Stimulated activated CD4-positive, alpha-beta T cell treated with anti-CD3 and anti-CD28 coated beads, Interleukin-2, amount 100 ng/mL, for 4 hours (primary cell): ENCODE measurements around the gene UGGT2.
"Not testable (repeated sequence)": the region's sequence is repeated elsewhere in the genome, so short reads cannot be mapped to it uniquely, and the experiment has no call there.

Experiments
- DNase-seq: peaks from one replicate; pipeline ENCODE4 v3.0.0-alpha.2; 2020; ENCODE audit warnings: low read depth

Gene UGGT2

DNA sequence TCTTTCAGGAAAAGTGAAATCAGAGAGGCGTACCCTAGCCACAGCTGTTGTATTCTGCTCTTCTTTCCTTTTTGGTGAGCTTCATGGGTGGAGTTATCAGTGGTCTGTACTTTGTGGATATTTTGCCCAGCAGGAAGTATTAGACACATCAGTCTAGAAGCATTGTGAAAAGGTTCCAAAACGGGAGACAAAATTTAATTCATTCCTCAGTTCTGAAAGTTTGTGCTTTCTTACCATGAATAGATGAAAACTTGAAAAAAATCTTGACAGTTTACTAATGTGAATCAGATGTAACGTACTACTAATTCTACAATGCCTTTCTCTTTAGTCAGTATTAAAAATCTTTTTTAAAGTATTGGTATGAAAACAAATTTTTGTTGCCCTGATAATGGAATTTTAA lies 259.4 kb downstream of the UGGT2 start:
- DNase-seq = no peak

DNA sequence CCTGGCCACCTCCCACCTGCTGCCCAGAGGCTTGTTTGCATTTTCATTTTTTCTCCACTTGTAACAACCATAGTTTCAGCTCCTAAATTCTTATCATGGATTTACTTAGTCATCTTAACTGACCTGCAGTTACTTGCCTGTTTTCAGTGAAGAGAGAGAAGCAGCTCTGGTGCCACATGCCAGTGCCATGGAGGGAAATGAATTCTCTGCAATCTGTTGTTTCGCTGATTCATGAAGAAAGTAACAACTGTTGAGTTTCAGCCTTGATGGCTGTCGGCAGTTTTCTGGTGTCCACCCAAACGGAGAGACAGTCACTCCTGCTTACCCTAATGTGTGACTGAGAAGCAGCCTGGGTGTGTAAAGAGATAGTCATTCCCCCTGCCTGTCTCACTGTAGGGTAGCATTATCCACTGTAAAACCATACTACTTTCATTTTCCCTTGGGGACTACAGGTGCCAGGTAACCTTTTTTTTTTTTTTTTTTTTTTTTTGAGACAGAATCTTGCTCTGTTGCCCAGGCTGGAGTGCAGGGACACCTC lies 260.1 kb downstream of the UGGT2 start:
- DNase-seq = no peak

DNA sequence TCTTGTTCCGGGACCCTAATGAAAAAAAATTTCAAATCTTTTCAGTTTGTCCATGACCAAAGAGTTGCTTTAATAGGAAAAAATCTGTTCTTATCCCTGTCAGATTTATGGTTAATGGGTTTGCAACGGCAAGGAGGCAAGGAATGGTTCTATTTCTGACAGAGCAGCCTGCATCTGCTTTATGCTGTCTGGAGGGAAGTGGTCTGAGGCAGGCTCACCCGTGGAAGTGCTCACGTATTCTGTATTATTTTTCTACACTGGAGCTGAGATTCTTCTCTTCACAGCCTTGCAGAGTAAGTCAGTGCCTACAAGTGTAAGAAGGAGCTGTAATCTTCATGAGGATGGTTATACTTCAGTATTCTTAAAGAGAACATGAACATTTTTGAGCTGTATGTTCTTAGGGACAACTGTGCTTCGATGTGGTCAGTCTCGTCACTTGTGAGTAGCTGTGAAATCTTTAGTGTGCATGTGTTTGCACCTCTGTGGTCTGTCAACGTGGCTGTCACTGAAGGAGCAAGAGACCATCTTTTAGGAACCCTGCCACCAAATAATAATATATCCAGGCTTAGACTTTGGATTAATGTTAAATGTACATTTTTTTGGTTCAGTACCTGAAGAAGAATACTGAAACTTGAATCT lies 262.0 kb downstream of the UGGT2 start:
- DNase-seq = no peak

DNA sequence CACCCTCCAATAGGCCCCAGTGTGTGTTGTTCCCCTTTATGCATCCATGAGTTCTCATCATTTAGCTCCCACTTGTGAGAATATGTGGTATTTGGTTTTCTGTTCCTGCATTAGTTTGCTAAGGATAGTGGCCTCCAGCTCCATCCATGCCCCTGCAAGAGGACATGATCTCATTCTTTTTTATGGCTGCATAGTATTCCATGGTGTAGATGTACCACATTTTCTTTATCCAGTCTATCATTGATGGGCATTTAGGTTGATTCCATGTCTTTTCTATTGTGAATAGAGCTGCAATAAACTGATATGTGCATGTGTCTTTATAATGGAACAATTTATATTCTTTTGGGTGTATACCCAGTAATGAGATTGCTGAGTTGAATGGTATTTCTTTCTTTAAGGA lies 263.9 kb downstream of the UGGT2 start:
- DNase-seq = not testable (repeated sequence)

DNA sequence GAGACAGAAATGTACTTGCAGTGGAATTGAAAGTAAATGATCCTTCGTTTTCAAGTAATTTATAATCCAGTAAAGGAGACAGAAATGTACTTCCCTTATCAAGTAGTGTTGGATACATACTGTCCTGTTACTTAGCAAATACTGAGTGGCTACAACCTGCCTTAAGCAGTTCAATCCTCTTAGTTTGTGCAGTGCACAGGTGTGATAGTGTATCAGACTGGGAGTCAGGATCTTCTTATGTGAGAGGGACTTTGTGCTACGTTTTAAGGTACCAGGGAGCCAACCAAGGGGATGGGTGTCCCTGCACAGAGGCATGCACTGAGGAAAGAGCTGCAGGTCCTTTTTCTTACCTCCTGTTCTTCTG lies 265.1 kb downstream of the UGGT2 start:
- DNase-seq = no peak

DNA sequence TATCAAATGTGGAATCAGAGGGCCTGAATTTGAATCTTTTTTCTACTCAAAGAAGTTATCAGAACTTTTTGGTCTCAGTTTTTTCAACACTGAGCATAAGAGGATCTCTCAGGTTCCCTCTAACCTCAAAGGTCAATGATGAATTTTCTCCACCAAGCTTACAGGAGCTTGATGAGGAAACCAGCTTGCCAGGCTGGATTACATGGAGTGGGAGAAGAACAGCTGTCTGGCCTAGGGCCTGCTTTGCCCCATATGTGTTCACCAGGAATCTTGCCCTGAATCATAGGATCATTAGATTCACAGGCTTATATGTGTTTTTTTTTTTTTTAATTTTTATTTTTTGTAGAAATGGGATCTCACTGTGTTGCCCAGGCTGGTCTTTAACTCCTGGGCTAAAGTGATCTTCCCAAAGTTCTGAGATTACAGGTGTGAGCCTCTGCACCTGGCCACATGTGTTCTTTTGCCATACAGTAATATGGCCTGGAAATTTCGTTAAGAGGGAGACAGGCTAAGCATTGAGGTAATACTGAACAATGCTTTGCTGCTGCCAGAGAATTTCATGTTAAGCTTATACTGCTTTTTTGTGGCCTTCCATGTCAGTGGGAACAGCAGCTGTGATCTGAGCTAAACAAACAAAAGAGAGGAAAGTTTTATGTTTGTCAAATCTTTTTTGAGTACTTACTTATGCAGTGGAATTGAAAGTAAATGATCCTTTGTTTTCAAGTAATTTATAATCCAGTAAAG lies 265.7 kb downstream of the UGGT2 start:
- DNase-seq = no peak

DNA sequence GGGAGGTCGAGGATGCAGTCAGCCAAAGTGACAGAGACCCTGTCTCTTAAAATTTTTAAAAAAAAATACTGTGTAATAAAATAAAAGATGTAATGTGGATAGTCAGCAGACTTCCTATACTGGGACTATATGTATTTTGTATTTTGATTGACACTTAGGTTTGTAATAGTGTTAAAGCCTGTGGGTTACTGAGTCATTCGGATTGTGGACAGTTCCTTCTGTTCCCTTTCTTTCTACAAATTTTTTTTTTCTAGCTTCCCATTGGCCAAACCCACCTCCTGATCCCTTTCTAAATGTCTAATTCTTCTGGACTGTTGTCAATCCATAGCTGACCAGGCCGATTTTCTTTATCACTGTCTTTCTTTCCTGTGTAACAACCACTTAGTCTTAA lies 268.3 kb downstream of the UGGT2 start:
- DNase-seq = no peak

DNA sequence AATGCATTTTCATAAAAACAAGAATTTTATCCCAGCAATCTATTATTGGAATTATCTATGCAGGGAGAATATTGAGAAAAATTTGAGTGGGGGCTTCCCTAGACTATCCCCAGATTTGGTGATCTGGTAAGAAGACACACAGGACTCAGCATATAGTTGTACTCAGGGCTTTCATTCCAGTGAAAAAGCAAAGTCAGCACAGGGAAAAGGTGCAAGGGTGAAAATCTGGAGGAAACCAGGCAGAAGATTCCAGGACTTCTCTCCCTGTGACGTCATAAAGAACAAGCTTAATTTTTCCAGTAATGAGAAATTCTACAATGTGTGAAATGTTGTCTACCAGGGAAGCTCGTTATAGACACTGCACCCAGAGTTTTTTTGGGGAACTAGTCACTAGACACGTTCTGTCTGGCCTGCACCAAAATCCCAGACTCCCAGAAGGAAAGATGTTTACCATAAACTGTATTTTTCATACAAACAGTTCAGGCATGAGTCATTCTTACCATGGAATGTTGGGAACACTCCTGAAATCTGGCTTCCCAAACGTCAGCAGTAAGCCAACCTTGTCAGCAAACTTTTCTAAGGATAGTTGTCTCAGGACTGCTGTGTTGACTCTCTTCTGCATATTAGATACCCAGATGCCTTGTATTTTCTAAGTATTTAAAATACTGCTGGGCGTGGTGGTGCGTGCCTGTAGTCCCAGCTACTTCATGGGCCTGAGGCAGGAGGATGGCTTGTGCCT lies 268.9 kb downstream of the UGGT2 start:
- DNase-seq = no peak

DNA sequence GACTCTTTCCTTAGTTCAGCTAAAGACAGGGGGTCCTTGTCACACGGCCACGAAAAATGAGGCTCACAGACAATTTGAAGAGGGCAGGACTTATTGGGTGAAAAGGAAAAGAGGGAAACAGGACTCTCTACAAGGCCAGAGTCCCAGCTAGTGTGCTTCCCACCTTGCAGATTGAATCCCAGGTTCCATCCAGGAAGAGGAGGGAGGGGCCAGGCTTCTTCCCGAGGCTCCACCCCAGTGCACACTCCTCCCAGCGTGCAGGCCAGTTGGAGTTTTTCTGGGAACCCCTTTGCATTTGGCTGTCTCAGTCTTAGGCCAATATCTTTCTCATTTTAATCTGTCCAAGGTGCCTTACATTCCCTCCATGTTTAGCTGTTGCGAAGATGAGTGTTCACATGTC lies 269.5 kb downstream of the UGGT2 start:
- DNase-seq = no peak

DNA sequence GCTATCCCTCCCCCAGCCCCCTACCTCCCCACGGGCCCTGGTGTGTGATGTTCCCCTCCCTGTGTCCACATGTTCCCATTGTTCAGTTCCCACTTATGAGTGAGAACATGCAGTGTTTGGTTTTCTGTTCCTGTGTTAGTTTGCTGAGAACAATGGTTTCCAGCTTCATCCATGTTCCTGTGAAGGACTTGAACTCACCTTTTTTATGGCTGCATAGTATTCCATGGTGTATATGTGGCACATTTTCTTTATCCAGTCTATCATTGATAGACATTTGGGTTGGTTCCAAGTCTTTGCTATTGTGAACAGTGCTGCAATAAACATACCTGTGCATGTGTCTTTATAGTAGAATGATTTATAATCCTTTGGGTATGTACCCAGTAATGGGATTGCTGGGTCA lies 271.3 kb downstream of the UGGT2 start:
- not testable (repeated sequence) for DNase-seq

DNA sequence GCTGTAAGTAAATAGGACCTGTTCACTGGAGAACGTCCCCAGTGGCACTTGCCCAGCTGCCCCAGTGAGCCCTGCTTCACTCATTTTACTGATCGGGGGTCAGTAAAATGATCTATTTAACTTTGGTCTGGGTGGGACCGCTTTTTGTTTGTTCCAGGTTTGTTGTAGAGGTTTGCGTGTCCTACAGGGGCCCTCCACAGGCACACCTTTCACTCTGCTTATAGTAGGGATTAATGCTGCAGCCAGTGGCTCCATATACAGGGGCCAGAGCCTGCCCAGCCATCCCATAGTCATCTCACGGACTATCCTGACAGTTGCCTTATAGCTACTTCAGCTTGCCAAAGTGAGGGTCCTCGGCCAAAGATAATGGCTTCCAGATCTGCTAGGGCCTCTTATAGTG lies 272.2 kb downstream of the UGGT2 start:
- no peak for DNase-seq

DNA sequence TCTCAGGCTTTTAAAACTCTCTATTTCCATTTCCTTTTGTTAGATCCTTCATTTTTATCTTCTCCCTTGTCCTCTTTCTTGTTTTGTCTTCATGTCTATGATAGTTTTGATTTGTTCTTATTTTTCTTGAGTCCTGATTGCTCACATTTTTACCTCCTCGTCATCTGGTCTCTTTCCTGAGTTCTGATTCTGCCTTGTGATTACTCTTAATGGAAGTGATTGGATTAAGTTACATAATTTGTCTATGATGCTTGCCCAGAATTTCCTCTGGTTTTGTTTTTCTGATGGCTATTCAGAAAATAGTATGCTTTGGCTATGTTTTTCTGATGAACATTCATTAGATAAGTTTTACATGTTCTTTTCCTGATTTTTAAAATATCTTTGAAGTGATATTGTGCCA lies 273.7 kb downstream of the UGGT2 start:
- DNase-seq = no peak

DNA sequence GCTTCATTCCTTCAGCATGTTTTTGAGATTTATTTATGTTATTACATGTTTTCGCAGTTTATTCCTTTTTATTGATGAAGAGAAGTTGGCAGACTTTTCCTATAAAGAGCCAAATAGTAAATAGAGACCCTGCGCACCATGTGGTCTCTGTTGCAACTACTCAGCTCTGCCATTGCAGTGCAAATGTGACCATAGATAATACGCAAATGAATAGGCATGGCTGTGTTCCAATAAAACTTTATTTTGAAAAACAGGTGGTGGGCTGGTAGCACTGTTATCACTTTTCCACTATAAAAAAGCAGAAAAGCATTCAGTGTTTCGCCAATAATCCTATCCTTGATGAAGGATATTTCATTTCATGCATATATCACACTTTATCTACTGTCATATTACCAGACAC lies 281.3 kb downstream of the UGGT2 start:
- DNase-seq = no peak

DNA sequence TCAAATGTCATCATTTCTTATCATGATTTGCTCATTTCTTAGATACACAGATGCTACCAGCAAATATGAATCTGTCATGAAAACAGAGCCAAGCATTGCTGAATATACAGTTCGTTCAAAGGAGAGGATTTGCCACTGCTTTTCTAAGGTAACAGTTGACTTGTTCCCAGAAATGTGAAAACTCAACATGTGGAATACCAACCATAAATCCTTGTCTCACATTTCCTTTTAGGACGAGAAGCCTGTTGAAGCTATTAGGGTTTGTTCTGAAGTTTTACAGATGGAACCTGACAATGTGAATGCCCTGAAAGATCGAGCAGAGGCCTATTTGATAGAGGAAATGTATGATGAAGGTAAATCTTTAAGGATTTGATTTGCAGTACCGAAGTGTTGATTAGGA lies 289.6 kb downstream of the UGGT2 start:
- DNase-seq = no peak

DNA sequence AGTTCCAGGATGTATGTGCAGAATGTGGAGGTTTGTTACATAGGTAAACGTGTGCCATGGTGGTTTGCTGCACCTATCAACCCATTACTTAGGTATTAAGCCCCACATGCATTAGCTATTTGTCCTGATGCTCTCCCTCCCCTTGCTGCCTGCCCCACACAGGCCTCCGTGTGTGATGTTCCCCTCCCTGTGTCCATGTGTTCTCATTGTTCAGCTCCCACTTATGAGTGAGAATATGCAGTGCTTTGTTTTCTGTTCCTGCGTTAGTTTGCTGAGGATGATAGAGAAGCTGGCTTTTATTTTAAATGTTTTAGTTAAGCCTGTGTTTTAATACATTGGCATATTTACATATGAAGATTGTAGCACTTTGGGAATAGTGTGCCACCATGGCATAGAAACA lies 290.6 kb downstream of the UGGT2 start:
- DNase-seq = not testable (repeated sequence)

DNA sequence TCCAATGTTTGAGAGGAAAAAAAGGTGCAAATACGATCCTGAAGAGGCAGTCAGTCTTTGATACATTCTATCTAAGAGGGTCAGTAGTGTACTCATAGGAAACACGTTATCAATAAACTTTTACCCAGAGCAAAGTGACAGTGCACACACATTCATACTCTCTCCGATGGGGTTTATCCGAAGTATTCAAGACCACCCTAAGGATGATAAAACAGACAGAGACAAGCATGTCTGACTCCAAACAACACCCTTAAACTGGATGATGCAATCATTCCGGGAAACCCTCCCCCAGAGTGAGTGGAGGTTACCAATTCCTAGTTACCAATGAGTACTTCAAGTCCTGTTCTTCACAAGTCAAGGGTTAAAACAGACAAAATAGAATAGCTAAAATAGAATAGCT lies 297.1 kb downstream of the UGGT2 start:
- DNase-seq = no peak

DNA sequence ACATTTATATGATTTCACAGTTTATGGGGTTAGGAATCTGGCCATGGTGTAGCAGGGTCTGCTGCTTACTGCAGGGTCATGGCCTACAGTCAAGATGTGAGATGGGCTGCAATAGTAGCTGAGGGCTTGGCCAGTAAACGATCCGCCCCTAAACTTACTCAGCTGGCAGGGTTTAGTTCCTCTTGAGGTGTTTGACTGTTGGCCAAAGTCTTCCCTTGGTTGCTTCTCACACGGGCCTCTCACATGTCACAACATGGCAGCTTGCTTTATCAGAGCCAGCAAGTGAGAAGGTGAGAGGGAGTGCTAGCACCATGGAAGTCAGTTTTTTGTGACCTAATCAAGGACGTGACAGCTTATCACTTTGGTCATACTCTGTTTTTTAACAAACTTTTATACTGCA lies 299.1 kb downstream of the UGGT2 start:
- DNase-seq = no peak

DNA sequence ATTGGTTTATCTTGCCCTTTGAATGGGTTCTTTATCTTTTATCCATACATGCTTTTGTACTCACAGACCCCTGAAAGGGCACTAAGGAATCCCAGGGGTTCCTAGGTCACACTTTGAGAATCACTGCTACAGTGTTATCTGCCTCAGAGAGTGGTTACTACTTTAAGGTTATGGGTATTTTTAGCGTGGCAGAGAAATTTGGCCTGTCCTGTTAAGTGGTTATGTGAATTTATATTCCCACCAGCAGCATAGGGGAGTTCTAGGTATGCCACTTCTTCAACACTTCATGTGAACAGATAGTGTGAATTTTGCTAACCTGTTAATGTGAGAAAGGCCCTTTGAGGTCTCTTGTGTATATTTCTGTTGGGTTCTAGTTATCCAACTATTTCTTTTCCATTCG lies 300.5 kb downstream of the UGGT2 start:
- no peak for DNase-seq
